GM19467 (cell line): ENCODE results near the gene GAPDHS.
A peak's percentile ranks its signal among the peaks of the same experiment; 100 is the strongest.

Source experiments
- ATAC-seq: cut with Tn5 transposase; IDR thresholded peaks from one replicate; pipeline ENCODE4 v1.9.1; 2021; ENCODE audit warnings: mild to moderate bottlenecking, moderate library complexity; ENCODE audit not compliant: unreplicated experiment

The GAPDHS gene

DNA sequence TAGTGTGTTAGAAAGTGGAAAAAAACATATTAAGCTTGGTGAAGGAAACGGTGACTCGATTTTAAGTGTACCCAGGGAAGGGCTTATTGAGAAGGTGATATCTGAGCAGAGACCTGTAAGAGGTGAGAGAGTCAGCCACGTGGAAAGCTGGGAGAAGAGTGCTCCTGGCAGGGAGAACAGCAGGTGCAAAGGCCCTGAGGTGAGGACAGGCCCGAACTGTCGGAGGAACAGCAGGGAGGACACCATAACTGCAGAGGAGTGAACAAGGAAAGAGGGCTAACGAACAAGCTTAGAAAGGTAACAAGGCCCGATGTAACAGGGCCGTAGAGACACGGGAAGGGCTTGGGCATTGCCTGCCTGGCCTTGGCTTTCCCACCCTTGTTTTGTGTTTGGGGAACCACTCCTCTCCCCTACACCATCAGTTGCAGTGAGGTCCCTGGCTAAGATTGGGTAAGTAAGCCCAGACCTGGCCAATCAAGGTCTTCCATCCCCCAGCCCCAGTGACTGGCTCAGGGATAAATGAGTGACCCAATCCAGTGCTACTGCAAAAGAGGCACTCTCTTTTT is 22.9 kb downstream of the GAPDHS start:
- ATAC-seq = no peak

DNA sequence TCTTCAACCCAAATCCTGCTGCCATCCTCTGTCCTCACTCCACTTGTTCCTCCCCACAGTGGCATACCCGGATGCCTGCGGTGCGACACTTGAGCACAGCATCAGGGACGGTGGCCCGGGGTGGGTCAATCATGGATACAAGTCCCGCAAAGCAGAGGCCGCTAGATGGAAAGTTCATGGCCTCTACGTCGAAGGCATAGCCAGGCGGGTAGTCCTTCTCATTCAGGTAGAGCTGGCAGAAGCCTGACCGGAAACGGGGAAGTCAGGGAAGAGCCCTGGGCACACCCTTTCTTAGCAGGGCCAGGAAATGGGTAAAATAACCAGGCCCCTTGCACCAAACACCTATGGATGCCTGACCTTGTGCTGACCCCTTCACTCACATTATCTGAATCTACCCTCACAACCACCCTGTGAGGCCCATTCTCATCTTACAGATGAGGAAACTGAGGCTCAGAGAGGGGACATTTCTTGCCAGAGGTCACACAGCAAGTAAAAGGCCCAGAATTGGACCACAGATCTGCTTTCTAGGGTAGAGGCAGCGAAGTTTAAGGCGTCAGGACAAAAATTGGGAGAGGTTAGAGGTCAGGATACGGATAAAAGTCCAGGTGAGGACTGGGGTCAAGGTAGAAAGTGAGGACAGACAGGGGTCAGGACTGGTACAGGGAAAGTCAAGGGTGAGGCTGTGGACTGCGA is 23.7 kb downstream of the GAPDHS start:
- no peak for ATAC-seq

DNA sequence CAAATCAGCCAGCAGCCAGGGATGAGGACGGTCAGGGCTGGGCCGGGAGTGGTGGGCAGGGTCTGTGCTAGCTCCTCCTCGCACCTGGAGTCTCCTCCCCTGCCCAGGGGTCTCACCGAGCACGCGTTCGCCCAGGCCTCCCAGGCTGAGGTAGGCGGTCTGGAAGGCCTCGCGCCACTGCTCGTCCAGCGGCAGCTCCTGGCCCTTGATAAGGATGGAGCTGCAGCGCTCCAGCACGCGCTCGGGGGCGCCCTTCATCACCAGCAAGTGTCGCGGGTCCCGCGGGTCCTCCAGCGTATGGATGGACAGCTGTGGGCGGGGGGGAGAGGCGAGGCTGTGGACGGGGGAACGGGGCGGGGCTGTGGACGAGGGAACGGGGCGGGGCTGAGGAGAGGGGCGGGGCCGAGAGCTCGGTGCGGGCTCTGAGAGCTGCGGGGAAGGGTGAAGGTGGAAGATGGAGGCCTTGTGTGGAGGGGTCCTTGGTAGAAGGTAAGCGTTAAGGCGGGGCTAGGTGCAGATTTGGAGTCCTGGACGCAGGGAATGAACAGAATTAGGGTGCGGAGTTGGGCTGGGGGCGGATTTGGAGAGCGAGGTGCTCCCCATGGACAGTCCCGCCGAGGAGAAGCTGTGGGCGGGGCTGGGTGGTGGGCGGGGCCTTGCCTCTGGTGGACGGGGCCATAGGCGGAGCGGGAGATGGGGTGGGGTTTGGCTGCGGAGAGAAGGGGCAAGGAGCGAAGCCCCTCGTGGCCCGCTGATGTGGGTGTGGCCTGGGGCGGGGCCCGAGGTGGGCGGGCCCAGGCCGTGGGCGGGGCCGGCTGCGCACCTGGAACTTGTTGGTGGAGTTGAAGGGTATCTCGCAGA is 24.5 kb downstream of the GAPDHS start:
- no peak for ATAC-seq

DNA sequence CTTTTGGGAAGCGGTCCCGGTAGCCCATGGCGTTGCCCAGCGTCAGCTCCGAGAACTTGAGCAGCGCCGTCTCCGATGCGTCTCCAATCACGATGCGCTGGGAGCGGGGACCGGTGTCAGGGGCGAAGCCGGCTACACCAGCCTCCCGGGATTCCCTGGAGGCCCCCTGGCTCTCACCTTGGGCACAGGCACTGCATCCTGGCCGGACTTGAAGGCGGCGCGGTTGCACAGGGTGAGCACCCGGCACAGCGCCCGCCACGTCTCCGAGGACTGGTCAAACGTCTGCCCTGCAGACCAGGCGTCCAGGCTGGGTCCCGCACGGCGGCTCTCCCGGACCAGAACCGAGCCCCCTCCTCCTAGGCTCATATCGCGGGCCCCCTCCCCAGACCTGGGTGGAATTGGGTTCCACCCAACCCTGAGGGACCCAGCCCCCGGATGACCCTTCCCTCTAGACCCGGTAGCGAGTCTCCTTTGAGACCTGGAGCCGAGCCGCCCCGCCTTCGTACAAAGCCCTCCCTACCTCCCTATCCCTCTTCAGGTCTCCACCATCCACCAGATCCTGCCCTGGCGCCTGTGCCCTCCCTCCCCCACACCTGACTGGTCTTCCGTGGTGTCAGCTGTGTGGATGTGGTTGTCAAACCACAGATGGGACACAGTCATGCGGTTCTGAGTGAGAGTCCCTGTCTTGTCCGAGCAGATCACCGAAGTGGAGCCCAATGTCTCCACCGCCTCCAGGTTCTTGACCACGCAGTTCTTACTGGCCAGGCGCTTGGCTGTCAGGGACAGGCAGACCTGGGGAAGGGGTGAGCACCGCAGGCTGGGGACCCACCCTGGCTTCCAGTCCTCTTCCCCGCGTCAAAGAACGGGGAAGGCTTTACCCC is 25.4 kb downstream of the GAPDHS start:
- no peak for ATAC-seq

DNA sequence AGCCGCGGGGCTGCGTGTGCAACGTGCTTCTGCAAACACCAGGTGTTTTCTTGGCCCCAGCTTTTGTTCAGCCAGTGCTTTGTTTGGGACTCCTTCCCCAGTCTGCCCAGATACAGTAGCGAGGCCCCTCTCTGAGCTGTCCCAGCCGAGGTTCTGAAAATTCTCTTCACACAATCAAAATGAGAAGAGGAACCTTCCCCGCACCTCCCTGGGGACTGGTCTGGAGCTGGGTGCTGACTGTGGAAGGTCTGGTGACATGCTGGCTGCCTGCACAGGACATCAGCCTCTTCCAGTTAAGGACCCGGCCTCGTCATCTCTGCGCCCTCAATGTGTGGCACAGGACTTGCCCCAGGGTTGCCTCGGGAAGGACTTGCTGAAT is 26.0 kb downstream of the GAPDHS start:
- ATAC-seq = peak; percentile 61

DNA sequence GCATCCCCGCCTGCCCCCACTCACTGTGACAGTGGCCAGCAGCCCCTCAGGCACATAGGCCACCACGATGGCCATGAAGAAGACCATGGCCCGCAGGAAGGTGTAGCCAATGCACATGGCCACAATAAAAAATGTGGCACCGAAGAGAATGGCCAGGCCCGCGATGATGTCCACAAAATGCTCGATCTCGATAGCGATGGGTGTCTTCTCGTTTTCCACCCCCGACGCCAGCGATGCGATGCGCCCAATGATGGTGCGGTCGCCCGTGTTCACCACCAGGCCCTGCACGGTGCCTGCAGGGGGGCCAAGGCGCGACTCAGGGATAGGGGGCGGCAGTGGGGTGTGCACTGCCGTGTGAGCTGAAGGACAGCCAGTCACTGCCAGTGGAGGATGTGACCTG is 26.5 kb downstream of the GAPDHS start:
- no peak for ATAC-seq

DNA sequence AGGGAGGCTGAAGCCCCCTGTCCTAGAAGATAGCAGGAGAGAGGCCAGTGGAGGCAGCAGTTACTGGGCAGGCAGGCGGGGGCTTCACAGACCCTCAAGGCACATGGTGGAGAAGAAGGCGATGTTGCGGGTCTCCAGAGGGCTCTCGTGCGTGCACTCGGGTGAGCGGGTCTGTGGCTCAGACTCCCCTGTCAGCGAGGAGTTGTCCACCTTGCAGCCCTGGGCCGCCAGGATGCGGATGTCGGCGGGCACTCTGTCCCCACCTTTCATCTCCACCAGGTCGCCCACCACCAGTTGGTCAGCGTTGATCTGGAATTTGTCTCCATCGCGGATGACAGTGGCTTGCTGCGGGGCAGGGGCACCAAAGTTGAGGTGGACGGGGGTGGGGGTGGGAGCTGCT is 27.0 kb downstream of the GAPDHS start:
- ATAC-seq = no peak

DNA sequence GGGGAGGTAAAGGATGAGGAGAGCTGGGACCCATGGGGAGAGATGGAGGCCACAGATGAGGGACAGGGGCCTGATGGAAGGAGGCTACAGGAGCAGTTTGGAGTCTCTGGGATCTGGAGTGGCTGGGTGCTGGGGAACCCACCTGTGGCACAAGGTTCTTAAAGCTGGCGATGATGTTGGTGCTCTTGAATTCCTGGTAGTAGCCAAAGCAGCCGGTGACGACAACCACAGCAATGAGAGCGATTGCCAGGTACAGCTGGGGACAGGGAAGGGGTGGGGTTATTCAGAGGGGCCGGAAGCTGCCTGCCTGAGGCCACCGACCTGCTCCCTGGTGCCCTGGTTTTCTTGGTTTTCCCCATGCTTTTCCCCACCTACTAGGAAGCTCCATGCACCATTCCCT is 27.4 kb downstream of the GAPDHS start:
- no peak for ATAC-seq

- ATAC-seq = no peak
Observed at GRCh38 chr19:35561436-35561835, 28.2 kb downstream of the GAPDHS start.

DNA sequence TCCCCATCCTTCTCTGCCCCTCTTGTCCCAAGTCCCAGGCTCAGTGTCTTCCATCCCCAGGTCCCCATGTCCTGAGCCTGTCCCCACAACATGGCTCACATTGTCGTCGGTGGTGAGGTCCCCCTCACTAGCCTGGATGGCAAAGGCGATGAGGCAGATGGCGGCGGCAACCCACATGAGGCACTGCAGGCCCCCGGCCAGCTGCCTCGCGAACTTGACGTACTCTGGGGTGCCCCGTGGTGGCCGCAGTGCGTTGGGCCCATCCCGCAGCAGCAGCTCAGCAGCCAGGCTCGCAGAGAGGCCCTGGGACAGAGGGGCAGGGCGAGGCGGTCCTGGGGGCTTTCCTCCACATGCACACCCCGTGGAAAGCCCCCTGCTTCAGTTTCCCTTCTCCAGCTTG is 29.1 kb downstream of the GAPDHS start:
- ATAC-seq = no peak

DNA sequence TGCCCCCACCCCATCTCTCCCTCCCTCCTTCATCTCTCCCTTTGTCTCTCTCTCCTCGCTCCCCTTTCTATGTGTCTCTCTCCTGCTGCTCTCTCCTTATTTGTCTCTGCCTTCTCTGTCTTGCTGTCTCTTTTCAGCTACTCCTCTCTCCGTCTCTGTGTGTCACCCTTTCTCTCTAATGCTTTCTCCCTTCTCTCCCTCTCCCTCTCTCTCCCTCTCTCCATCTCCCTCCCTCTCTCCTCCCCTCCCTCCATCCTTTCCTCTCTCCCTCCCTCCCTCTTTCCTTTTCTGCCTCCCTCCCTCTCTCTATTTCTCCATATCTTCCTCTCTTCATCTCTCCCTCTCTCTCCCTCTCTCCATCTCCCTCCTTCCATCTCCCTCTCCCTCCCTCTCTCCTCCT is 29.5 kb downstream of the GAPDHS start:
- ATAC-seq = no peak

DNA sequence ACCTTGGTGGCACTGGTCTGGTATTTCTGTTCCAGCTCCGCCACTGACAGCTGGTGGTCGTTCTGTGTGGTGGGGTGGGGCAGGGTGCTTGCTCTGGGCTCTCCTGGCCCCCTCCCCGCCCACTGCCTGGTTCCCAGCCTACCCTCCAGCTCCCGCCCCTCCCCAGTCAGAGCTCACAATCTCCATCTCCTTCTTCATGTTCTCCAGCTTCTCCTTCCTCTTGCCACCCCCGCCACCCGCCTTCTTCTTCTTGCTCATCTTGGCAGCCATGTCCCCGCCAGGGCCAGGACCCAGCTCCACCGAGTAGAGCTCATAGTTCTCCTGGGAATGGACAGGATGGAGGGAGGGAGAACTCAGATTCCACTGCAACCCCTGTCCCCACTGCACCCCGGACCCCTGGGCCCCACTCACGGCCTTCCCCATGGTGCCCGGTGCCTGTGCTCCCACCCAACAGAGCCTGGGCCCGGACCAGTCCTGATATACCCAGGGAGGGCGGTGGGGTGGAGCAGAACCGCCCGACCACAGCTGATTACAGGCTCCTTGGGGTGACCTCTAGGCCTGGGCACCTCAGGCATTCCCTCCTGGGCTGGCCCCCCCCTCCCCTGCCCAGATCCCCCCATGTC is 30.1 kb downstream of the GAPDHS start, which contains the start of gene ATP4A:
TSS of gene ATP4A (minus strand) at position 452 of the 623 bp plus-strand sequence. CDS start at position 423, 29 bp downstream.
- ATAC-seq = no peak

DNA sequence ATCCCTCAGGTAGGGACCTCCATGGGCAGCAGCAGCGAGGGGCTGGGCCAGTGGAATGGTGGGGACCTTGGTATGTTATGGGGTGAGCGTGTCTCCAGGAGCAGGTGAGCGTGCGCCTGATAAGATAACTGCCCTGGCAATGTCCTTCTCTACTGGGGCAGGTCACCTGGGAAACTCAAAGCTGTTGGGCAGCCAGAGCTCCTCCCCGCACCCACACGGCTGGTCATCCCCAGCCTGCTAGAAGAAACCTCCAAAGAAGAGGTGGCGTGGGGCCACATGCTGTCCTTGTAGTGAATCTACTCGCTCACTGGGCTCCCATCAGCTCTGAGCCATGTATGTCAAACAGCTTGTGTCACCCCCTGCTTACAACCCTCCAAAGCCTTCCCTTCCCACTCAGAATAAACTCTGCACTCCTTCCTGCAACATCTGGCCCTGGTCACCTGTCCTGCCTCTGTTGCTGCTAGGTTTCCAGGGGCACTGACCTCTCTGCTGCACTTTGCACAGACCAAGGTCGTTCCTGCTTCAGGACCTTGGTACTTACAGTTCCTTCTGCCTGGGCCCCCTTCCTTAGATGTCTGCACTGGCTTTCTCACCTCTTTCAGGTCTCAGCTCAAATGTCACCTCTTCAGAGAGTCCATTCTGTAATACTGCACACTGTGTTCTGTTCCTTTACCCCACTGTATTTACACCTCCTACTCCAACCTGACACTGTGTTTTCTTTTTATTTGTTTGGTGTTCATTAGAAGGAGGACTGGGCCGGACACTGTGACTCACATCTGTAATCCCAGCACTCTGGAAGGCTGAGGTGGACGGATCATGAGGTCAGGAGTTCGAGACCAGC is 32.0 kb downstream of the GAPDHS start:
- ATAC-seq = no peak

- ATAC-seq = no peak
Observed at GRCh38 chr19:35566738-35567137, 33.5 kb downstream of the GAPDHS start.

GRCh38 chr19:35569281-35569781 is 36.1 kb downstream of the GAPDHS start:
- no peak for ATAC-seq

- no peak for ATAC-seq
Observed at GRCh38 chr19:35571406-35571965, 38.2 kb downstream of the GAPDHS start.

DNA sequence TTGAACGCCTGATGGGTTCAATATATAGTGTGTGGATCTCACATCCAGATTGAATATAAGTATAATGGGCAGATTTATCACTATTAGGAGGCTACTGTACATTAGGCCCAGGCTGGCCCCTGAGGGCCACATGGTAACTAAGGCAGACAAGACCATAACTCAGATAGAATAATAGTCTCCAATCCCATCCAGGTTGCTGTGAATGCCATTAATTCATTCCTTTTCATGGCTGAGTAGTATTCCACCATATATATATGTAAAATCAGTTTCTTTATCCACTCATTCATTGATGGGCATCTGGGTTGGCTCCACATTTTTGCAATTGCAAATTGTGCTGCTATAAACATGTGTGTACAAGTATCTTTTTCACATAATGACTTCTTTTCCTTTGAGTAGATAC is 44.7 kb downstream of the GAPDHS start:
- ATAC-seq = no peak

GRCh38 chr19:35578707-35579106 is 45.5 kb downstream of the GAPDHS start:
- no peak for ATAC-seq

GRCh38 chr19:35582760-35583159 is 49.5 kb downstream of the GAPDHS start:
- ATAC-seq = no peak
